ENCODE data around the gene MYCBP2.

GRCh38 chr13:77335543-77335942, 8.6 kb upstream of the MYCBP2 start:
- no peak for TF ChIP-seq ZNF274 (IDR thresholded peaks at IDR 0.05; ENCODE audit: low read depth, low read length)
- no peak for TF ChIP-seq SUZ12 (IDR thresholded peaks at IDR 0.05; ENCODE audit: extremely low read depth, insufficient read depth, insufficient read length)
- TF ChIP-seq YY1 (IDR thresholded peaks at IDR 0.05; ENCODE audit: insufficient read depth, insufficient read length): no peak
